GM04504 (cell line): ENCODE results near the gene GAREM1.

Experiments
- DNase-seq: peaks from one replicate; pipeline ENCODE4 v3.0.0-alpha.2; 2012; ENCODE audit warnings: low read depth

GAREM1 gene

DNA sequence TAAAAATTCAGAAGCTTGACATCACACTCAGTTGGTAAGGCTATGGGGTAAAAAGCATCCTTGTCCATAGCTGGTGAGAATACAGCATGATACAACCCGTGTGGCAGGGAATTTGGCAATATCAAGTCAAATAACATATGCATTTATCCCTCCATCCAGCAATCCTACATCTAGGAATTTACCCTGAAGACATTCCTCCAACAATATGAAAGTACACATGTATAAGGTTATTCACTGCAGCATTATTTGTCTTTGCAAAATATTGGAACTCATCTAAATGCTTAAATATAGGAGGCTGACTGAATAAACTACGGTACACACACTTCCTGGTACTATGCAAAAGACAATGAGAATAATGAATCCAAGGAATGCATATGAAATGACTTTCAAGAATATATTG lies 179.9 kb downstream of the GAREM1 start:
- no peak for DNase-seq

DNA sequence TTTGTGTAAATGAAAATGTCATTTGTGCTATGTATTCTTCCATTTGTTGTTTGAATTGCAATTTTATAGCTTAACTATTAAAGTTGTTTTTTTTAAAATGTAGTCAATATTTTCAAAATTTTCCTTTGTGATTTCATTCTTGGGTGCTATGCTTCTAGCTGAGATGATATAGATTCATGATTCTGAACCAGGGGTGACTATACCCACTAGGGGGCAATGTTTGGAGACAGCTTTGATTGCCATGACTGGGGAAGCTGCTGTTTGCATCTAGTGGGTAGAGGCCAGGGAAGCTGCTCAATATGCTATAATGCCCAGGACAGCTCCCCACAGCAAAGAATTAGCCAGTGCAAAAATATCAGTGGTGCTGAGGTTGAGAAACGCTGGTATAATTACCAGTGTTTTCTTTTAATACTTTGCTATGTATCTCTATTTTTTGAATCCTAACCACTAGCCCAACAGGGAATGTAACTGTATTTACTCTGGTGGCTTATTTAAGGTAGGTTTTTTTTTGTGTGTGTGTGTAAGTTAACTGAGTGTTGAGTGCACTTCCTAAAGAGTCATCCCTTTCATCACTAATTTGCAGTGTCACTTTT lies 181.1 kb downstream of the GAREM1 start:
- DNase-seq, result peak; percentile 40

DNA sequence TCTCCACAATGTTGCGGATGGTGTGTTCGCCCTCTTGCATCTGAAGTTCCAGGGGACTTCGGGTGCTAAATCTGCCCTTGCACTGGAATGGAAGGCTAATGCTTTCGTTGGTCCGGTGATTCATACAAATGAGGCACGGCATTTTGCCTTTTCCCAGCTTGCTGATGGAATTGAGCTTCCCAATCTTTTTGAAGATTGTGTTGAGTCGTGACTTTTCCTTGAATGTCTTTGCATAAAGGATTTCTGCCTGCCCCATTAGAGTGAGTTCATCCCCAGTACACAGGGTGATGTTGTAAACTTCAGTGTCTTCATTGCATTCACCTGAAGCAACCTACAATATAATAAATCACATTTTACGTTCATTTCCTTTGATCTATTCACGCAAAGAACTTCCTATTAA lies 182.8 kb downstream of the GAREM1 start:
- DNase-seq, result no peak

DNA sequence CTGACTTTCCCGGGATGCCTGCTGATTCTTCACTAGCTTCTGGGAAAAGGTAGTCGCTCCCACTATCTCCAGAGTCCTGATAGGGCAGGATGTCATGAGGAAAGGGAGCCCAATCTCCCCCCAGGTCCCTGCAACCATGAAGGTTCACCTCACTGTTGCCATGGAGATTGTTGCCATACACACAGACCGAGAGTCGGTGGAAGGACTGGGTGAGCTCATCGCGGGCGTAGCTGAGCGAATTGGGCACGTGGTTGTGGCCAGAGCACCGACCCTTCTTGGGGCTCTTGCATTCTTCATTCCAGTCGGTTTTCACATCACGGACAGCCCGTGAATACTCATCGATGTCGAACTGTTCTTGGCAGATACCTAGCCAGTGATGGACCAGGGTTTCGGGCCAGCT lies 183.4 kb downstream of the GAREM1 start:
- DNase-seq, result no peak

DNA sequence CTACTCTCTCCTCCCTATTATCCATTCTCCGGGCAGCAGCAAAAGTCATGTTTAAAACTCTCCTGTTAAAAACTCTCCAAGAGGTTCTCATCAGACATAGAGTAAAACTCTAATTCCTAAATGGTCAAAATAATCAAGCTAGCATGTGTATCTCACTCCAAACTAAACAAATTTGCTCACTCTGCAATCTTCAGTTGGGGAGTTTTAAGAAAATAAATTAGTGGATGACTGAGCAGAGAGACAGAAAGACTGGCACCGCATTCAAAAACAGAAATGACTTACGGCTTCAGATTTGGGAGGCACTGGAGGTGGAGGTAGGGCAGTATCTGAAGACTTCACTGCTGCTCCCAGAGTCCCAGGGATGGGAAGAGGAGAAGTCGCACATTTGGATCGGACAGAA lies 183.9 kb downstream of the GAREM1 start:
- no peak for DNase-seq

DNA sequence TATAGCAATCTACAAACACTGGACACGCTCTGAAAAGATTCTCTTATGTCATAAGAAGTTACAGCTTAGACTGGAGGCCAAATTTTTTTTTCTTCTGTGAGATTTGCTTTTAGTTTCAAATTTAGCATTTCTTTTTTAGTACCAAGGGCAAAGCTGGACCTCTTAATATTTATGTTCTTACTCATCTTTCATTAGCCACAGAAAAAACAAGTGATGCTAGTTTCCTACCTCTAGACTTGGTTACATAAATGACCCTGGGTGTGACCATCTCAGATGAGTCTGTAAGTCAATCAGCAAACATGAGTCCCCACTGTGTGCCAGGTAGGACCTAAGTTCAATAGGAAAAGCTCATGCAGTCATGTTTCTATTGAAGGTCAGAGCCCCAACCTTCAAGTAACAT lies 186.4 kb downstream of the GAREM1 start:
- no peak for DNase-seq

DNA sequence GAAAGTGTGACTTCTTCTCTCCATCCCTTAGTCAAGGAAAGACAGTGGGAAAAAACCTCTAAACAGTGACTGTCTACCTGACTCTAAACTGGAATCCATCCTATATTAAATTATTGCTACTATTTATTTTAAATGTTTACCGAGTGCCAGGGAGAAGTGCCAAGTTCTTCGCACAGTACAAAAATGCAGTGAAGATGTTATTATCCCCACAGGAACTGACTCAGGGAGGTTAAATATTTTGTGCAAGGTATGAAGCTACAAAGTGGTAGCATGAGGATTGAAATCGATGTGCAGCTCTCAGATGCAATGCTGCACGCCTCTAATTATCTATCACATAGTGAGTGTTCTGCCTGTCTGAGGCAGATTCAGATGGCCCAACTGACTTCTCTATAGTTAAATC lies 189.8 kb downstream of the GAREM1 start:
- no peak for DNase-seq

DNA sequence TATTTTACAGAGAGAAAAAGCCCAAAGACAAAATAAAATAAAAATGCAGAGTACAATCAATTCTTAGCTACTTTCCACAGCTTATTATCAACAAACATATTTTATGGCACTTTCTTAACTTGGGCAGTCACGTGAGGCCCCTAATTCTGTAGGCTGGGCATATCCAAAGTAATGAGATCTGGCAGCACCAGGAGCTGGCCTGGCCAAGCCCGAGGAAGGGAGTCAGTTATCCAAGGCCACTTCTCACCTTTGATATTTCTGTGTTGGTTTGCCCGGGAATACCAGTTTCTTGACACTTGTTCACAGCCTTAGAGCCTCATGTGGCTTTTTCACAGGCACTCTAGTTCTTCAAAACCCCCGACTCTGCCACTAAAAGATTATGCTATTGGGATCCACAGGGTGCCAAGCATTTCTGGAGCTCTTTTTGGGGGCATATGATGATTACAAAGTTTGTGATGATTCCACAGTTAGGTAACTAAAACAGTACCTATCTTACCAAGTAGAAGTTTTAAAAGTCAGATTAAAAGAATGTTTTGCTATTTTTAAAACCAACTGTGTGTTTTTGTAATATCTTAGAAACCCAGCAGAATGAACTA lies 190.4 kb downstream of the GAREM1 start:
- DNase-seq, result no peak

DNA sequence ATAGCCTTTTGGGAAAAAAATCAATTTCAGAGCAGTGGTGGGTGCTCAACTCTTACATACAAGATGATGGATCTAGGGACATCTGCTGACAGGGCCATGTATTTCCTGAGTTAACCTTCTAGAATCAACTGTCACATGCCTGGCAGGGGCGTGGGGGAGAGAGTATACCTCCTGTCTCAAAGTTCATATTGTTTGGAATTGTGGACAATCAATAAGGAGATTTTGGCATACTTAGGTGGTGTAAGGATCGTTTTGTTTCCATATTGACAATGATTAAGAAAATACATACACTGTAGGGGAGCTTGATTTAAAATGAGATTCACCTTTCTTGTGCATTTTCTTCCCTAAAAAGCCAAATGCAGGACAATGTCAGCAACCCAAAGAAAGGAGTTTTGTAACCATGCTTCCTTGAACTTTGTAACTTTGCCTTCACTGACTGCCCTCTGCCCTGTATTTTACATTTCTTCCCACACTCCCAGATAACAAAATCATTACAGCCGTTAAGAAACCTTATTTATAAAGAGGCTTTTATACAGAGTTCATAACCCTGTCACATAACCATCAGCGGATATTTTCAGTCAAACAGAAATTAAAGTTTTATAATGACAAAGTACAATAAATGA lies 192.4 kb downstream of the GAREM1 start:
- DNase-seq, result no peak

DNA sequence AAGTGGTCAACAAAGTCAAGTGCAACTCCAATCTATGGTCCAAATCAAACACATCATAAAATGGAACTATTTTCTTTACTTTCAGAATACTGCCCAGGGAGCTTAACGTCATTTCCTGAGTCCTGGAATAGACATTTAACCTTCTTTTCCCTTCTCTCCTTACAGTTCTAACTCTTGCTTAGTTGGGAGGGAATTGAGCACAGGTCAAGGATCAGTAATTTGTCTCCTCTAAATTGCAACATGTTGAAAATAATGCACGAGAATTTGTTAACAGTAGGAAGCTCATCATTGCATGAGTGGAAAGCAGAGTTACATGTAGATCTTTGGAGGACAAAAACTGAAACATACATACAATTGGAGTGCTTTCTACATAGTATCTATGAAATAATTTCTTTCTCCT lies 193.1 kb downstream of the GAREM1 start:
- no peak for DNase-seq

DNA sequence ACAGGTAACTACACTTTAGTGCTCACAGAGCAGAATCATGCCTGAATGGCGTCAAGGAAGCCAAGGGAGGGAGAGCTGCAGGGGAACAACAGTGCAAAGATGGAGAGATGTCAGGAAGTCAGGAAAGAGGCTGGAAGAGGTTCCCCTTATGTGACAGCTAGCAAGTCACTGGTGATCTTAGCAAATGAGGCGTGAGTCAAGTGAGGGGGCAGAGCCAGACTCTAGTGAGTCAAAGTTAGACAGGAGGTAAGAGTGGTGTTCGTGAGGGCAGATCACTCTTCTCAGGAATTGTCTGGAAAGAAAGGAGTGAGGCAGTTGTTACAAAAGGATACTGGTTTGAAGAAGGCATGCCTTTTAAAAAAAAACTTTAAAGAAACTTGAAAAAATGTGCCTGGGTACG lies 193.8 kb downstream of the GAREM1 start:
- DNase-seq, result no peak

DNA sequence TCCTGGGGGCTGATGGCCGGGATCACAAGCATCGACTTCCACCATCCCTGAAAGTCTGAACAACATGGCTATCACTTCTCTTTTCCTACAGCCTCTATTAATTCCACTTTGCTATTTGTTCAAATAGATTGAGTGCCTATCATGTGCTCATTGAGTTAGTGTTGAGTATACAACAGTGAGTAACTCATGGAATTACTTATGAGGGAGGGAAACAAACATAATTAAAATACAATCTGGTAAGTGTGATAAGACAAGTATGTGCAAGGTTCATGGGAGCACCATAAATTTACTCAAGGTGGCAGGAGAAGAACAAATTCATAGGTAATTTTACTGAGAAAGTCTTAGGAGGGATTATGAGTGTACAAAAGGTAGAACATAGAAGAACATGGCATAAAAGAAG lies 194.4 kb downstream of the GAREM1 start:
- no peak for DNase-seq

DNA sequence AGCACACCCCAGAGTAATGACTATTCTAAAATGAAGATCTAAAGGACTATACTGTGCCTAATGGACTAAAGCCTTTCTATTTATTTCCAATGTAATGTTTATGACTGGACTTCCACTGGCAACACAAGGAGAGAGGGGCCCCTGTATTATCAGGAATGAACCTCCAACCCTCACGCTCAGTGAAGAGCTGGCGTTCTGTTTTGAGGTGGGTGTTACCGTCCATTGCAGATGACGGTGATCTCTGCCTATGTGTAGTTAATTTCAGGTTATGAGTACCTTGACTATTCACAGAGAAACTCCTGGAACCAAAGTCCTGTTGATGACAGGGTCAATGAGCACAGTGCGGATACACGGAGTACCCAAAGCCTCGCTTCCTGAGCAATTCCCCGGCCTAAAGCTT lies 195.5 kb downstream of the GAREM1 start:
- no peak for DNase-seq

DNA sequence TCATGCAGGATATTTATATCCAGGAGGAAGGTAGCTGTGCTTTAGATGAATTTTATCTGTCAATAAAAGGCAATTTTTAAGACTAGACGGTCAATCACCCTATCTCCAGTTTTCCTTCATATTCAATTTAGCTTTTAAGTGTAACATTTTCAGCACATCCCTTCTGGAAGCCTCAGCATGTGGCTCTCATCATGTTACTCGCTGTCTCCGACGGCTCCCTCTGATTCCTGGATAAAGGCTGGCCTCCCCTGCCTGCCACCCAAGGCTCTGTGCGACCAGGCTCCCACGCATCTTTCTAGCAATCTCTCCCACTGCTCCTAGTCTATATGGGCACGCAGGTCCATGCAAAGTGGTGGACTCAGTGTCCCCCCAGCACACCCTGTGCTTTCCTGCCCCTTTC lies 196.4 kb downstream of the GAREM1 start:
- no peak for DNase-seq

DNA sequence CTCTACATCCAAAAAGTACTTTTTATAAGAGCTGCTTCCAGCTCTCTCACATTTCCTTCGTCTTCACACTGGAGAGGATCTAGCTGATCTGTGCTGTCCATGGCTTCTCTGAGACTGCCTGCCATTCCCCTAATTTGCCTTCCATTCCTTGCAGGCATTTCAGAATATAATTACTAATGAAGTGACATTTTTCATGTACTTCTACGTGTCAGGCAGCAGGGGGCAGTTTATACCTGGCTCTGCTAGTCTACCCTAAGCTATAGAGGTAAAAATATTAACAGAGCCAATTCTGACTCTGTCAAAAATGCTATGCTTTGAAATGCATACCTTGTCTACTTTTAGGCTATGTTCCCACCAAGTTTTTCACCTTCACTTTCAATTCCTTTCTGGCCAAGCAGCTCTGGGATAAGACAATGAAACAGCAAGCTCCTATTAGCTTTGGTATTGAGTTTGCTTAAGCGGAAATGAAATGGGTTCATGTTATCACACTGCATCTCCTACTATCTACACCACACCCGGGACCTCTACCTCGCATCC lies 198.9 kb downstream of the GAREM1 start:
- peak; percentile 4 for DNase-seq

DNA sequence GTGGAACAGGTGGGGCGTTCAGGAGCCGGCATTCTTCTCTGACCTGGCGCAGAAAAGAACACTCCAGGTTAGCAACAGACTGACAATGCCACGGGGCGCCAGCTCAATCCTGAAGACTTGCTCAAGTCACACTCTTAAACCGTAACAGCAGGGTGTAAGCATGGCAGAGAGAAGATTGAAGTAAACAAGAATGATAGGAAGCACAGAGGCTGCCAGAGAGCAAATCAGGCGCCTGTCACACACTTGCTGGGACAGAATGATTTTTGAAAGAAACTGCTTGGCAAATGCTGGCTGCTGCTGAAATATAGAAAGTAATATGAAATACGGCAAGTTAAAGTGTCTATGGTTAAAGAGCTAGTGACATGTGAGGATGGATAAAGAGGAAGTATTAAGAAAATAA lies 200.3 kb downstream of the GAREM1 start:
- no peak for DNase-seq

DNA sequence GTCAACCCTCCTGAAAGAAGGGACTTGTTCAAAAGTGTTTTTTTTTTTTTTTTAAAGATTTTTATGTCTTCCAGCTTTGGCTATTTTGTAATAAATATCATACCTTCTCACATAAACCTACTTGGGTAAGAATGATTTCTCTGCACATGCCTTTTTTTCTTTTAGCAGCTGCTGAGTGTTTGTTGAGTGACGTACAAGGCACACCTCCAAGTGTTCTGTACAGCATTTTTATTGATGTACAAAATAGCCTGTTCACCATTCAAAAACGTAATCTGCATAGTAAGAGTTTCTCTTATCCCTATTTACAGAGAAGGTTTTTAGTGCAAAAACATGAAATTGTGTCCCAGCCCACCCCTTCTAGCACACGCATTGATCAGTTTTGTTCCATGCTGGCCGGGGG lies 203.2 kb downstream of the GAREM1 start:
- no peak for DNase-seq

DNA sequence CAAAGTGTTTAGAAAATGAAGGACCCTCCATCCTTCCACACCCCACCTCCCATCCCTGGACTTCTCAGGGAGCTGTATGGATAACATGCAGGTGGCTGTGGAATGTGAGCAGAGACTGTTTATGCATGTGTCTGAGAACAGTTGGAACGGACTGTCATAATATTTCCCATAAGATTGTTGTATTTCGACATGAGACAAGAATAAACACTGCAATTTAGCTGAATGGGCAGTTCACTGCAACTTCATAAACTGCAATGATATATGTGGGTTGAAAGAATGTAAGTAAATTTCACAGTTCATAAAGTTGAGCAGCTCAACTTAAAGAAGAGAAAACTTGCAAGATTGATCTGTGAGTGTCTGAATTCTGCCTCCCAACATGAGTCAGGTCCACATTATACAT lies 206.3 kb downstream of the GAREM1 start:
- DNase-seq, result no peak

DNA sequence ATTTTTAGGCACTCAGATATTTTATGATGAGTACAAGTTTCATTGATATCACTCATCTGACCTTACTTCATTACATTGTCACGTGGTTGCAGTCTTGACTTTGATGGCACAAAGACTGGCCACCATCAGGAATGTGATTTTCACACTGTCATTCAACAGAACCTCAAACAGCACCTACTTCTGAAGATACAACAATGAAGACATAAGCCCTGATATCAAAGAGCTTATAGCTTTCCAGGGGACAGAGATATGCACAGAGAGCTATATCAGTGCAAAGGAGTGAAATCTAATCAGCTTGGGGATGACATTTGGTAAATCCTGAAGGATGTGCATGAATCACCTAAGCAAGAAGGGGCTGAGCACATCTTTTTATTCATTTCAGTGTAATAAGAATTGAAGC lies 208.6 kb downstream of the GAREM1 start:
- no peak for DNase-seq

DNA sequence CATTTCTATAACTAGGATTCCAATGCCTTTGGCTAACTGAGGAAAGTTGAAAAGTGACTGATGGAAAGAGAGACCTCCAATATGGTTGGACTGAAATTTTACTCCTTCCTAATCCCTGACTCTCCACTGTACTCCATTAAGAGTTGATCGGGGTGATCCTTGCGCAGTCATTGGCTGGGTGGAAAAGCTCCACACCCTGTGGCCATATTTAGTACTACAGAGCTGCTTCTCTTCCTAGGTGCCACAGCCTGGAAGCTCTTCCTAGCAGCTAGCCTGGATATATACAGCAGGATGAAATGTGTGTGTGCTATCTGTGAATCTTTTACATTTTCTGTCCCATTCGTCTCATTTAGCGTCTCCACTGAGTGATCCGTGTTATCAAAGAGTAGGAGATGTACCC lies 209.7 kb downstream of the GAREM1 start:
- no peak for DNase-seq

DNA sequence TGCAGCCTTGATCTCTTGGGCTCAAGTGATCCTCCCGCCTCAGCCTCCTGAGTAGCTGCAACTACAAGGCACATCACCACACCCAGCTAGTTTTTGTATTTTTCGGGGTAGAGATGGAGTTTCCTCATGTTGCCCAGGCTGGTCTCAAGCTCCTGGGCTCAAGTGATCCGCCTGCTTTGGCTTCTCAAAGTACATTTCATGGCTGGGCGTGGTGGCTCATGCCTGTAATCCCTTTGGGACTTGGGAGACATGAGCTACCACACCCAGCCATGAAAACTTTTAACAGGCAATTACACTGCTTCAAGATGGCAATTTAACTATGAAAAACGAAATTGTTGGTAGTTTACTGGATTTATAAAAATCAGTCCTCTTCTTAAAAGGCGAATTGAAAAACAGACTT lies 211.1 kb downstream of the GAREM1 start:
- DNase-seq, result no peak

DNA sequence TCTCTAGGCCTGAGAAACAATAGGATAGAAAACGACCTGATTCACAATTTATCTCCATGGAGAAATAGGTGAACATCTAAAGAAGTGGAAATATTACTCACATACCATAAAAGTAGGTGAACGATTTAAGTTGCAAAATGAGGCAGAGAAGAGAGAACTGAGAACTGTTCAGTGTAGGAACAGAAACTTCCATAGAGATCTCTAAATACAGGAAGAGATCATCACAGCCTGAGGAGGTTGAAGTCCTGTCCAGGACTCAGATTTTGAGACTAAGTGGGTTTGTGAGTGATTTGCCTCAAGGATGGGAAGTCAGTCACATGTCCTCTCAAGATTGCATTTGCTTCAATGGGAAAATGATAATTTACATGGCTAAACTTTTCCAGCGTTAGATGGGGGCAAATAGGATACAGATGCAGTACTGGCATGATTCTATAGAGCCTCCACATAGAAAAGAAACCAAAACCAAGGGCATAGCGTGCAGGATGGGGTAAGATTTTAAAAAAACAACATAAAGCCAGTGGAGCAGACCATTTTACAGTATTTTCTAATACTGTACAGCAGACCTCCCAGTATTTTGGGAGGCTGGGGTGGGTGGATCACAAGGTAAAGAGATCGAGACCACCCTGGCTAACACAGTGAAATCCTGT lies 212.0 kb downstream of the GAREM1 start:
- DNase-seq, result no peak

DNA sequence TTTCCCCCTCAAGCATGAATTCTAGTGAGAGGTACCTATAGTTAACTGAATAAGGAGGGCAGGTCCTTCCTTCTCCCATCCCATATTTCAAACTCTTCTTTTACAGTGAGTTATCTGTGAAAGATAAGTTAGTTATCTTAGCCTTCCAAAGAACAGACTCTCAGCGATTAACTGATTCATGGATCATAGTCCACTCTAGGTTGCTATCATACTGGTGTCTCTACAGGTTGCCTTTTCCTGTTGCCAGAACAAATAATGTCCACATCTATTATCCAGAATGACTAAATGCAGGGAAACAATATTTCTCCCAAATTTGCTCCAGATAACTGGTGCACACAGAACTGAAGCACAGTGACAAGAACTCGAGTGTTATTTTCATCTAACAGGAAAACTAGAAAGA lies 212.5 kb downstream of the GAREM1 start:
- no peak for DNase-seq
